Stimulated activated naive CD4-positive, alpha-beta T cell treated with Interleukin-2 at 50 U/mL for 16 hours (primary cell): ENCODE data around the gene TCHH.
"Not testable (repeated sequence)": the region's sequence is repeated elsewhere in the genome, so short reads cannot be mapped to it uniquely, and the experiment has no call there.

Experiments
- DNase-seq: peaks from one replicate; lab custom pipeline; 2025; lab: John Stamatoyannopoulos, UW

The TCHH gene

GRCh38 chr1:152110860-152111514 lies 4.3 kb downstream of the TCHH start:
- DNase-seq, result peak; percentile 13

- DNase-seq, result peak; percentile 2
These were observed 4.8 kb downstream of the TCHH start for GRCh38 chr1:152110365-152110859.

- no peak for DNase-seq
These were observed 5.3 kb downstream of the TCHH start for GRCh38 chr1:152109998-152110294.

GRCh38 chr1:152109231-152109997 lies 5.8 kb downstream of the TCHH start:
- DNase-seq, result no peak

- DNase-seq, result no peak
These were observed 6.4 kb downstream of the TCHH start for GRCh38 chr1:152108882-152109222.

- no peak for DNase-seq
These were observed 7.0 kb downstream of the TCHH start for GRCh38 chr1:152107984-152108881.

- no peak for DNase-seq
These were observed 7.9 kb downstream of the TCHH start for GRCh38 chr1:152107031-152107983.

- DNase-seq, result no peak
These were observed 10.4 kb downstream of the TCHH start for GRCh38 chr1:152104854-152105253.

- no peak for DNase-seq
These were observed 18.3 kb downstream of the TCHH start for GRCh38 chr1:152096931-152097330.

GRCh38 chr1:152089014-152089674 lies 26.1 kb downstream of the TCHH start, which contains the start of gene TCHHL1:
TCHHL1 (minus strand) TSS chr1:152089064; CDS start chr1:152088143, 921 bp downstream.
- DNase-seq, result no peak

GRCh38 chr1:152086760-152087159 lies 28.5 kb downstream of the TCHH start:
- no peak for DNase-seq

- no peak for DNase-seq
These were observed 30.4 kb downstream of the TCHH start for GRCh38 chr1:152084853-152085252.

- DNase-seq, result not testable (repeated sequence)
These were observed 34.2 kb downstream of the TCHH start for GRCh38 chr1:152081026-152081425.

- DNase-seq, result not testable (repeated sequence)
These were observed 34.8 kb downstream of the TCHH start for GRCh38 chr1:152080494-152080893.

GRCh38 chr1:152078831-152079441 lies 36.3 kb downstream of the TCHH start:
- DNase-seq, result no peak

GRCh38 chr1:152072311-152072710 lies 42.9 kb downstream of the TCHH start:
- DNase-seq, result no peak

- DNase-seq, result no peak
These were observed 44.1 kb downstream of the TCHH start for GRCh38 chr1:152071123-152071522.

GRCh38 chr1:152067929-152068328 lies 47.3 kb downstream of the TCHH start:
- no peak for DNase-seq

GRCh38 chr1:152067150-152067549 lies 48.1 kb downstream of the TCHH start:
- no peak for DNase-seq

GRCh38 chr1:152061952-152062351 lies 53.3 kb downstream of the TCHH start:
- DNase-seq, result no peak
